Measurements from ENCODE around the gene JSRP1. TPM values are rescaled to one million over a fixed set of nuclear protein-coding genes. Genes with fewer than 3 reads are reported as not detected.

Gene JSRP1
- total and polyA plus RNA-seq, 2 experiments from 2014 or later = 2.4 to 3.1 TPM

DNA sequence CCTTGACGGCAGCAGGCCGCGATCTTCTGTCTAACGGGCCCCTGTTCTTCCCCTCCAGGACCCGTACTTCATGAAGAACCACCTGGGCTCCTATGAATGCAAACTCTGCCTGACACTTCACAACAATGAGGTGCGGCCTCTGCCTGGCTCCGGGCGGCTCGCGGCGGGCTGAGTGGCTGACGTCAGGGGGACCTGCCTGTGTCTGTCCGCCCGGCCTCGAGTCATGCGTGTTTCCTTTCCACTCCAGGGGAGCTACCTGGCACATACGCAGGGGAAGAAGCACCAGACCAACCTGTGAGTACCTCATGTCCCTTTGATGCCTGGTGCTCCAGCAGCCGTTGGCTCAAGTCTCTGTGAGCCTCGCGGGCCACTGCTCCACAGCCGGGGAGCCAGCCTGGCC, 11.7 kb downstream of the JSRP1 start:
- Mint-ChIP-seq H3K4me1 (peaks cover 21% of the 10 kb centered on the region), H3K9me3 (no peaks in the 10 kb centered on the region), H3K4me3 (no peak overlapping the region), H3K27me3 (ENCODE audit: insufficient read depth, low read depth, poor library complexity) (peaks cover 2% of the 10 kb centered on the region), H3K27ac (no peak overlapping the region), H3K36me3 (ENCODE audit: low read depth) (peaks cover 54% of the 10 kb centered on the region)
- Histone ChIP-seq H3K9me2 (ENCODE audit: insufficient read depth) (no peaks in the 10 kb centered on the region), H3K79me2 (replicated peaks; ENCODE audit: insufficient read depth) (peaks cover 43% of the 10 kb centered on the region), H3K27ac (ENCODE audit: low read depth) (no peak overlapping the region), H4K20me1 (replicated peaks; ENCODE audit: insufficient read depth) (peaks cover 31% of the 10 kb centered on the region), H3K27me3 (ENCODE audit: insufficient read depth) (no peaks in the 10 kb centered on the region), H3K4me3 (no peak overlapping the region), H3F3A (replicated peaks; ENCODE audit: low read depth) (0 out of 2 replicates have a peak, but pooled peaks cover 8% of the 10 kb centered on the region), H2AFZ (no peak overlapping the region), H3K4me1 (ENCODE audit: insufficient read depth) (peaks cover 13% of the 10 kb centered on the region), H3K4me2 (no peak overlapping the region), H3K36me3 (ENCODE audit: insufficient read depth) (peaks cover 13% of the 10 kb centered on the region)
- TF ChIP-seq, protein P1, sequence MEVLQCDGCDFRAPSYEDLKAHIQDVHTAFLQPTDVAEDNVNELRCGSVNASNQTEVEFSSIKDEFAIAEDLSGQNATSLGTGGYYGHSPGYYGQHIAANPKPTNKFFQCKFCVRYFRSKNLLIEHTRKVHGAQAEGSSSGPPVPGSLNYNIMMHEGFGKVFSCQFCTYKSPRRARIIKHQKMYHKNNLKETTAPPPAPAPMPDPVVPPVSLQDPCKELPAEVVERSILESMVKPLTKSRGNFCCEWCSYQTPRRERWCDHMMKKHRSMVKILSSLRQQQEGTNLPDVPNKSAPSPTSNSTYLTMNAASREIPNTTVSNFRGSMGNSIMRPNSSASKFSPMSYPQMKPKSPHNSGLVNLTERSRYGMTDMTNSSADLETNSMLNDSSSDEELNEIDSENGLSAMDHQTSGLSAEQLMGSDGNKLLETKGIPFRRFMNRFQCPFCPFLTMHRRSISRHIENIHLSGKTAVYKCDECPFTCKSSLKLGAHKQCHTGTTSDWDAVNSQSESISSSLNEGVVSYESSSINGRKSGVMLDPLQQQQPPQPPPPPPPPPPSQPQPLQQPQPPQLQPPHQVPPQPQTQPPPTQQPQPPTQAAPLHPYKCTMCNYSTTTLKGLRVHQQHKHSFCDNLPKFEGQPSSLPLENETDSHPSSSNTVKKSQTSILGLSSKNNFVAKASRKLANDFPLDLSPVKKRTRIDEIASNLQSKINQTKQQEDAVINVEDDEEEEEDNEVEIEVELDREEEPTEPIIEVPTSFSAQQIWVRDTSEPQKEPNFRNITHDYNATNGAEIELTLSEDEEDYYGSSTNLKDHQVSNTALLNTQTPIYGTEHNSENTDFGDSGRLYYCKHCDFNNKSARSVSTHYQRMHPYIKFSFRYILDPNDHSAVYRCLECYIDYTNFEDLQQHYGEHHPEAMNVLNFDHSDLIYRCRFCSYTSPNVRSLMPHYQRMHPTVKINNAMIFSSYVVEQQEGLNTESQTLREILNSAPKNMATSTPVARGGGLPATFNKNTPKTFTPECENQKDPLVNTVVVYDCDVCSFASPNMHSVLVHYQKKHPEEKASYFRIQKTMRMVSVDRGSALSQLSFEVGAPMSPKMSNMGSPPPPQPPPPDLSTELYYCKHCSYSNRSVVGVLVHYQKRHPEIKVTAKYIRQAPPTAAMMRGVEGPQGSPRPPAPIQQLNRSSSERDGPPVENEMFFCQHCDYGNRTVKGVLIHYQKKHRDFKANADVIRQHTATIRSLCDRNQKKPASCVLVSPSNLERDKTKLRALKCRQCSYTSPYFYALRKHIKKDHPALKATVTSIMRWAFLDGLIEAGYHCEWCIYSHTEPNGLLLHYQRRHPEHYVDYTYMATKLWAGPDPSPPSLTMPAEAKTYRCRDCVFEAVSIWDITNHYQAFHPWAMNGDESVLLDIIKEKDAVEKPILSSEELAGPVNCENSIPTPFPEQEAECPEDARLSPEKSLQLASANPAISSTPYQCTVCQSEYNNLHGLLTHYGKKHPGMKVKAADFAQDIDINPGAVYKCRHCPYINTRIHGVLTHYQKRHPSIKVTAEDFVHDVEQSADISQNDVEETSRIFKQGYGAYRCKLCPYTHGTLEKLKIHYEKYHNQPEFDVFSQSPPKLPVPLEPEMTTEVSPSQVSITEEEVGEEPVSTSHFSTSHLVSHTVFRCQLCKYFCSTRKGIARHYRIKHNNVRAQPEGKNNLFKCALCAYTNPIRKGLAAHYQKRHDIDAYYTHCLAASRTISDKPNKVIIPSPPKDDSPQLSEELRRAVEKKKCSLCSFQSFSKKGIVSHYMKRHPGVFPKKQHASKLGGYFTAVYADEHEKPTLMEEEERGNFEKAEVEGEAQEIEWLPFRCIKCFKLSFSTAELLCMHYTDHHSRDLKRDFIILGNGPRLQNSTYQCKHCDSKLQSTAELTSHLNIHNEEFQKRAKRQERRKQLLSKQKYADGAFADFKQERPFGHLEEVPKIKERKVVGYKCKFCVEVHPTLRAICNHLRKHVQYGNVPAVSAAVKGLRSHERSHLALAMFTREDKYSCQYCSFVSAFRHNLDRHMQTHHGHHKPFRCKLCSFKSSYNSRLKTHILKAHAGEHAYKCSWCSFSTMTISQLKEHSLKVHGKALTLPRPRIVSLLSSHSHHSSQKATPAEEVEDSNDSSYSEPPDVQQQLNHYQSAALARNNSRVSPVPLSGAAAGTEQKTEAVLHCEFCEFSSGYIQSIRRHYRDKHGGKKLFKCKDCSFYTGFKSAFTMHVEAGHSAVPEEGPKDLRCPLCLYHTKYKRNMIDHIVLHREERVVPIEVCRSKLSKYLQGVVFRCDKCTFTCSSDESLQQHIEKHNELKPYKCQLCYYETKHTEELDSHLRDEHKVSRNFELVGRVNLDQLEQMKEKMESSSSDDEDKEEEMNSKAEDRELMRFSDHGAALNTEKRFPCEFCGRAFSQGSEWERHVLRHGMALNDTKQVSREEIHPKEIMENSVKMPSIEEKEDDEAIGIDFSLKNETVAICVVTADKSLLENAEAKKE (CRISPR knock-in tag; IDR thresholded peaks at IDR 0.05) = no peak
- TF ChIP-seq POLR2AphosphoS5 (IDR thresholded peaks at IDR 0.05; ENCODE audit: low read depth) = no peak
- TF ChIP-seq, protein P2, sequence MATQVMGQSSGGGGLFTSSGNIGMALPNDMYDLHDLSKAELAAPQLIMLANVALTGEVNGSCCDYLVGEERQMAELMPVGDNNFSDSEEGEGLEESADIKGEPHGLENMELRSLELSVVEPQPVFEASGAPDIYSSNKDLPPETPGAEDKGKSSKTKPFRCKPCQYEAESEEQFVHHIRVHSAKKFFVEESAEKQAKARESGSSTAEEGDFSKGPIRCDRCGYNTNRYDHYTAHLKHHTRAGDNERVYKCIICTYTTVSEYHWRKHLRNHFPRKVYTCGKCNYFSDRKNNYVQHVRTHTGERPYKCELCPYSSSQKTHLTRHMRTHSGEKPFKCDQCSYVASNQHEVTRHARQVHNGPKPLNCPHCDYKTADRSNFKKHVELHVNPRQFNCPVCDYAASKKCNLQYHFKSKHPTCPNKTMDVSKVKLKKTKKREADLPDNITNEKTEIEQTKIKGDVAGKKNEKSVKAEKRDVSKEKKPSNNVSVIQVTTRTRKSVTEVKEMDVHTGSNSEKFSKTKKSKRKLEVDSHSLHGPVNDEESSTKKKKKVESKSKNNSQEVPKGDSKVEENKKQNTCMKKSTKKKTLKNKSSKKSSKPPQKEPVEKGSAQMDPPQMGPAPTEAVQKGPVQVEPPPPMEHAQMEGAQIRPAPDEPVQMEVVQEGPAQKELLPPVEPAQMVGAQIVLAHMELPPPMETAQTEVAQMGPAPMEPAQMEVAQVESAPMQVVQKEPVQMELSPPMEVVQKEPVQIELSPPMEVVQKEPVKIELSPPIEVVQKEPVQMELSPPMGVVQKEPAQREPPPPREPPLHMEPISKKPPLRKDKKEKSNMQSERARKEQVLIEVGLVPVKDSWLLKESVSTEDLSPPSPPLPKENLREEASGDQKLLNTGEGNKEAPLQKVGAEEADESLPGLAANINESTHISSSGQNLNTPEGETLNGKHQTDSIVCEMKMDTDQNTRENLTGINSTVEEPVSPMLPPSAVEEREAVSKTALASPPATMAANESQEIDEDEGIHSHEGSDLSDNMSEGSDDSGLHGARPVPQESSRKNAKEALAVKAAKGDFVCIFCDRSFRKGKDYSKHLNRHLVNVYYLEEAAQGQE (IDR thresholded peaks at IDR 0.05; ENCODE audit: unreplicated experiment) = no peak
- no peak for TF ChIP-seq JUNB (IDR thresholded peaks at IDR 0.05; ENCODE audit: unreplicated experiment)
- no peak for TF ChIP-seq ZNF331 (CRISPR knock-in tag; IDR thresholded peaks at IDR 0.05; ENCODE audit: low read depth)
- TF ChIP-seq CREB1 (CRISPR knock-in tag; IDR thresholded peaks at IDR 0.05; ENCODE audit: low read depth) = no peak
- TF ChIP-seq, protein P3, sequence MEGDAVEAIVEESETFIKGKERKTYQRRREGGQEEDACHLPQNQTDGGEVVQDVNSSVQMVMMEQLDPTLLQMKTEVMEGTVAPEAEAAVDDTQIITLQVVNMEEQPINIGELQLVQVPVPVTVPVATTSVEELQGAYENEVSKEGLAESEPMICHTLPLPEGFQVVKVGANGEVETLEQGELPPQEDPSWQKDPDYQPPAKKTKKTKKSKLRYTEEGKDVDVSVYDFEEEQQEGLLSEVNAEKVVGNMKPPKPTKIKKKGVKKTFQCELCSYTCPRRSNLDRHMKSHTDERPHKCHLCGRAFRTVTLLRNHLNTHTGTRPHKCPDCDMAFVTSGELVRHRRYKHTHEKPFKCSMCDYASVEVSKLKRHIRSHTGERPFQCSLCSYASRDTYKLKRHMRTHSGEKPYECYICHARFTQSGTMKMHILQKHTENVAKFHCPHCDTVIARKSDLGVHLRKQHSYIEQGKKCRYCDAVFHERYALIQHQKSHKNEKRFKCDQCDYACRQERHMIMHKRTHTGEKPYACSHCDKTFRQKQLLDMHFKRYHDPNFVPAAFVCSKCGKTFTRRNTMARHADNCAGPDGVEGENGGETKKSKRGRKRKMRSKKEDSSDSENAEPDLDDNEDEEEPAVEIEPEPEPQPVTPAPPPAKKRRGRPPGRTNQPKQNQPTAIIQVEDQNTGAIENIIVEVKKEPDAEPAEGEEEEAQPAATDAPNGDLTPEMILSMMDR (conservative IDR thresholded peaks at IDR 0.05; ENCODE audit: low read depth in 2 of 2) = no peak
- TF ChIP-seq ZNF114 (CRISPR knock-in tag; IDR thresholded peaks at IDR 0.05) = no peak
- TF ChIP-seq NANOG (IDR thresholded peaks at IDR 0.05; ENCODE audit: borderline replicate concordance) = no peak
- TF ChIP-seq, protein P4, sequence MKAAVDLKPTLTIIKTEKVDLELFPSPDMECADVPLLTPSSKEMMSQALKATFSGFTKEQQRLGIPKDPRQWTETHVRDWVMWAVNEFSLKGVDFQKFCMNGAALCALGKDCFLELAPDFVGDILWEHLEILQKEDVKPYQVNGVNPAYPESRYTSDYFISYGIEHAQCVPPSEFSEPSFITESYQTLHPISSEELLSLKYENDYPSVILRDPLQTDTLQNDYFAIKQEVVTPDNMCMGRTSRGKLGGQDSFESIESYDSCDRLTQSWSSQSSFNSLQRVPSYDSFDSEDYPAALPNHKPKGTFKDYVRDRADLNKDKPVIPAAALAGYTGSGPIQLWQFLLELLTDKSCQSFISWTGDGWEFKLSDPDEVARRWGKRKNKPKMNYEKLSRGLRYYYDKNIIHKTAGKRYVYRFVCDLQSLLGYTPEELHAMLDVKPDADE (IDR thresholded peaks at IDR 0.05) = no peak
- TF ChIP-seq STAT1 (IDR thresholded peaks at IDR 0.05; ENCODE audit: unreplicated experiment) = no peak
- TF ChIP-seq EZH2 (IDR thresholded peaks at IDR 0.05; ENCODE audit: low read depth, unreplicated experiment) = no peak
- TF ChIP-seq EZH2phosphoT487 (IDR thresholded peaks at IDR 0.05; ENCODE audit: unreplicated experiment) = no peak
- no peak for DNase-seq (ENCODE audit: low spot score)
- ATAC-seq = no peak

Data from GM23338 (cell line).